GM12864 (cell line): ENCODE data around the gene KCNMA1.

Experiments
- DNase-seq: peaks from one replicate; pipeline ENCODE4 v3.0.0-alpha.2; 2011; ENCODE audit warnings: low read depth
- H3K4me3 ChIP-seq: 2 replicates; pipeline ENCODE4 v1.5.1; 2011; ENCODE audit warnings: mild to moderate bottlenecking, low read depth, low read length, control low read depth
- TF ChIP-seq, protein P1 (sequence below): IDR thresholded peaks from 2 replicates; pipeline ENCODE4 v1.5.1; 2011; ENCODE audit warnings: low read depth, mild to moderate bottlenecking, moderate library complexity, low read length, control low read depth, inconsistent platforms; ENCODE audit errors: missing control alignments

The KCNMA1 gene

DNA sequence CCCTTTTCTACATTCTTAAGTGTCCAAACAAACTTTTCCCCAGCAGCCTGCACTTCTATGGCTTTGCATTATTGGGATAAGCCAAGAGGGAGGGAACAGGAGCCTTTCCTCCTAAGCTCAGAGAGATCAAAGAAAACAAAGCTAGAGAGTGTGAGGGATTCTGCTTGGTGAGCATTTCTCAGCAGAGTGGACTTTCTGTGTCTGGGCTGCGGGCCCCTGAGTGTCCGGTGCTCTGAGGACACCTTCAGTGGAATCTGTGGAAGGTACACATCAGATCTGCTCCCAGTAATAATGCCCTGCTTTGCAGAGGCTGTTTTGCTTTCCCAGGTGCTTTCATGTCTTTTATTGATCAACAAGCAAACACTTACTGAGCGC, 50.2 kb downstream of the KCNMA1 start:
- no peak for DNase-seq
- H3K4me3 ChIP-seq, result no peak overlapping the region
- TF ChIP-seq, protein P1, sequence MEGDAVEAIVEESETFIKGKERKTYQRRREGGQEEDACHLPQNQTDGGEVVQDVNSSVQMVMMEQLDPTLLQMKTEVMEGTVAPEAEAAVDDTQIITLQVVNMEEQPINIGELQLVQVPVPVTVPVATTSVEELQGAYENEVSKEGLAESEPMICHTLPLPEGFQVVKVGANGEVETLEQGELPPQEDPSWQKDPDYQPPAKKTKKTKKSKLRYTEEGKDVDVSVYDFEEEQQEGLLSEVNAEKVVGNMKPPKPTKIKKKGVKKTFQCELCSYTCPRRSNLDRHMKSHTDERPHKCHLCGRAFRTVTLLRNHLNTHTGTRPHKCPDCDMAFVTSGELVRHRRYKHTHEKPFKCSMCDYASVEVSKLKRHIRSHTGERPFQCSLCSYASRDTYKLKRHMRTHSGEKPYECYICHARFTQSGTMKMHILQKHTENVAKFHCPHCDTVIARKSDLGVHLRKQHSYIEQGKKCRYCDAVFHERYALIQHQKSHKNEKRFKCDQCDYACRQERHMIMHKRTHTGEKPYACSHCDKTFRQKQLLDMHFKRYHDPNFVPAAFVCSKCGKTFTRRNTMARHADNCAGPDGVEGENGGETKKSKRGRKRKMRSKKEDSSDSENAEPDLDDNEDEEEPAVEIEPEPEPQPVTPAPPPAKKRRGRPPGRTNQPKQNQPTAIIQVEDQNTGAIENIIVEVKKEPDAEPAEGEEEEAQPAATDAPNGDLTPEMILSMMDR, result no peak

- no peak overlapping the region for H3K4me3 ChIP-seq
- TF ChIP-seq, protein P1, result no peak
- DNase-seq, result no peak
Observed at GRCh38 chr10:77586719-77587415, 50.7 kb downstream of the KCNMA1 start.

DNA sequence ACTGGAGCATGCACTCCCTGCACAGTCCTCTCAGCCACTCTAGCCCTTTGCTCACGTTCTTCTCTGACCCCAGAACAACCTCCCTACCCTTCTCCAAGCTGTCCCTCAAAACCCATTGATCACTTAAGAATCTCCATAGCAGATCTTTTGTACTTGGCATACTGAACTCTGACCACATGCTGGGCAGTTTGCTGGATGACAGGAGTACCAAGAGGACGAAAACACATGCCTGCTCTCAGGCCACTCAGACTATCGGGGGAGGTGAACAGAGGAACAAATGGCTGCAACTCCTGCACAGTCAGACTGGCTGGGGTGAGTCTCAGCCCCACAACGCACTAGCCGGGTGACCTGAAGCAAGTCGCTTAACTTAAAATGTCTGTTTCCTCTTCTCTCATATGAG, 52.7 kb downstream of the KCNMA1 start:
- DNase-seq, result no peak
- no peak overlapping the region for H3K4me3 ChIP-seq
- TF ChIP-seq, protein P1, result no peak

- DNase-seq, result no peak
- TF ChIP-seq, protein P1, result no peak
- H3K4me3 ChIP-seq, result no peak overlapping the region
Observed at GRCh38 chr10:77583527-77583926, 54.1 kb downstream of the KCNMA1 start.

DNA sequence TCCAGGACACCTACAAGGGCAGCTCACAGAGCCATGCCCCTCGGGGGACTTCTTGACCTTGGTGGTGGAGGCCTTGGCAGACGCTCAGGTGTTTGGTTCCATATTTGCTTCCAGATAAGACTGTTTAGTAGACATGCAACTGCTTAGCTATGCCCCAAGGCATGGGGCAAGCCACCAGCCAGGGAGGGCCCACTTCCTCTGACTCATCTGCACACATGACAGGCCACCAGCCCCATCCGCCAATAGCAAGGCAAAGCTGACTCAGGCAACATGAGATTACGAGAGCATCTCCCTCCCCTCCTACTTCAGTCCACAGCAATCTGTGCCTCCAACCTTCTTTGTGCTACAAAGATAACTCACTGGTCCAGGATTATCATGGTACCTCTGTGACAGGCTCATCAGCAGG, 54.9 kb downstream of the KCNMA1 start:
- no peak for DNase-seq
- TF ChIP-seq, protein P1, result no peak
- H3K4me3 ChIP-seq, result no peak overlapping the region

- DNase-seq, result no peak
- TF ChIP-seq, protein P1, result no peak
- no peak overlapping the region for H3K4me3 ChIP-seq
Observed at GRCh38 chr10:77581738-77582137, 55.9 kb downstream of the KCNMA1 start.

DNA sequence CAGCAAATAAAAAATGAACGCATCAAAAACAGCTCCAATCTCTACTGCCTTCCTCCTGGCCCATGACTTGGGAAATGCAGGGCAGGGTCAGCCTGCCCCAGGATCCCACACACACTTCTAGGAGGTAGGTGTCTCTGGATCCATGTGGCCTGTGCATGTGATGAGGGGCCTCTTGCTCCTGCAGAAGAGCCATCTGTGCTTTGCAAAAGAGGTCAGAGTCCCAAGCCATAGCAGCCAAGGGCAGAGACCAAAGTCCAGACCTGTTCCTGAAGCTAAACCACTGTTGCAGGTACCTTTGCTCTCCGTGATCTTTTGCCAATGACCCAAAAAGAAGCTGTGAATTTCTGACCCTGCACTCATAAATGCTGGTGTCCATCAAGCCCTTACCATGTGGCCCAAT, 57.1 kb downstream of the KCNMA1 start:
- TF ChIP-seq, protein P1, result no peak
- DNase-seq, result no peak
- H3K4me3 ChIP-seq, result no peak overlapping the region
